NOMO-1 treated with DMSO at 0.1 percent for 48 hours (cell line): Measurements from ENCODE around the gene MT1H.

Experiments
- DNase-seq: peaks from one replicate; lab custom pipeline; 2025; ENCODE audit not compliant: unreplicated experiment; lab: John Stamatoyannopoulos, UW

MT1H gene

DNA sequence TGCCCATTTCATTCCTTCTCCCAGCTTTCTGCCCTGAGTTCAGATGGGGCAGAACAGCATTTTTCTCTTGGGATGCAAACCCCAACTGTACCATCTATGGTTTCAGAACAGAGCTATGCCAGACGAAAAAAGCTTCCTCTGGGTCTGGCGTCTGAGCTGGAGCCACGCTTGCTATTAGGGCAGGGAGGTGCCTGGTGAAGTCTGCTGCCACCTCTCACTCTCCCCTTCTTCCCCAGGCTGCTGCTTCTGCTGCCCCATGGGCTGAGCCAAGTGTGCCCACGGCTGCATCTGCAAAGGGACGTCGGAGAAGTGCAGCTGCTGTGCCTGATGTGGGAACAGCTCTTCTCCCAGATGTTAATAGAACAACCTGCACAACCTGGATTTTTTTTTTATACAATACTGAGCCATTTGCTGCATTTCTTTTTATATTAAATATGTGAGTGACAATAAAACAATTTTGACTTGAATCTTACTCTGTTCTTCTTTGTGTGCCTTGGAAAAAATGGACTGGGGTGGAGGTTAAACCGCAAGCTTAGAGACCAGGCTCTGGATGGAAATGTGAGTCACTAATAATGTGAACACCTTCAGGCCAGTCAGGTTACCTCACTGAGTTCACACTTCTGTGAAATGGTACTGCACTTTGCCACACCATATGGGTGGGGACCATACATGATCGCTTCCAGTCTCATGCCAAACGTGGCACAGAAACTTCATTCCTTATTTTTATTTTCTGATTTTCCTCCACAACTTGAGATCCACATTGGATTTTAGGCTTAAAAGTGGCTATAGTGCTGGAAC lies 32.8 kb upstream of the MT1H start:
- no peak for DNase-seq

DNA sequence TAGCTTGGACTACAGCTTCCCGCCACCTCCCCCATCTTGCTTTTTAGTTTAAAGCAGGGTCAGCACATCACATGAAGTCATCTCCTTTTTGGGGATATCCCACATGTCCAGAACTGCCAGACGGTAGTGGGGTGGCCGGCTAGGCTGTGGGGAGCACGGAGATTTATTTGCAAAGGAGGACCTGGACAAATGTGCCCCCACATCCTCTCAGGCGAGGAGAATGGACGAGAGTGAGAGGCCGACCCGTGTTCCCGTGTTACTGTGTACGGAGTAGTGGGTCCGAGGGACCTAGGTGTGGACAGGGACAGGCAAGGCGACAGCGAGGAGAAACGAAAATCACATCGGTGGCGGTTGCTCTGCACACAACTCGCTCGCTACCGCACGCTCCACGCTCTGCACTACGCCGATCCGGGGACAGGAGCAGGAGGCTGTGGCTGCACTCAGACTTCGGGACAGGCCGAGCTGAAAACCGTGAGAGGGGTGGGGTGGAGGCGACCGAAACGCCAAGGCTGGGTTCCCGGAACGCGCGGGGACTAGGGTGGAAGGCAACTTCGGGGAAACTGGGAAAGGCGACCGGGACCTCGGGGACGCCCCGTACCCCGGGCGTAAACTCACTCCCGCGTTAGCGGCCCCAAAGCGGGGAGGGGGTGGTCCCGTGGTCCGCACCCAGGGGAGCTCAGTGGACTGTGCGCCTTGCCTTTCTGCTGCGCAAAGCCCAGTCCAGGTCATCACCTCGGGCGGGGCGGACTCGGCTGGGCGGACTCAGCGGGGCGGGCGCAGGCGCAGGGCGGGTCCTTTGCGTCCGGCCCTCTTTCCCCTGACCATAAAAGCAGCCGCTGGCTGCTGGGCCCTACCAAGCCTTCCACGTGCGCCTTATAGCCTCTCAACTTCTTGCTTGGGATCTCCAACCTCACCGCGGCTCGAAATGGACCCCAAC lies 31.5 kb upstream of the MT1H start, which contains the start of gene MT1A:
Gene MT1A, plus strand, starts transcription at position 853 of the 937 bp plus-strand sequence. Its CDS starts 73 bp downstream, at position 926.
- DNase-seq, result peak; percentile 17

DNA sequence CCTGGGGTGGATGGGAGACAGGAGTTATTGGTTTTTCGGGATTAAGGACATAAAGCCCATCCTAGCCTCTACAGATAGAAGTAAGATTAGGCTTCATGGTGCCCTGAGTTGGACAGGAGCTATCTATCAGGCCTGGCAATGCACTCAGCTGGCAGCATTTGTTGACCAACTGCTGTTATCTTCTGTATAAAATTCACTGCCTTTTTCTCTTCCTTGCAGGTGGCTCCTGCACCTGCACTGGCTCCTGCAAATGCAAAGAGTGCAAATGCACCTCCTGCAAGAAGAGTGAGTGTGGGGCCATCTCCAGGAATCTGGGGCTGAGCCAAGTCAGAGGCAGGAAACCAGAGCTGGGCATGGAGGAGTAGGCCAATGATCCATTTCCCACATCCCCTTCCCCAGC lies 30.6 kb upstream of the MT1H start:
- no peak for DNase-seq

DNA sequence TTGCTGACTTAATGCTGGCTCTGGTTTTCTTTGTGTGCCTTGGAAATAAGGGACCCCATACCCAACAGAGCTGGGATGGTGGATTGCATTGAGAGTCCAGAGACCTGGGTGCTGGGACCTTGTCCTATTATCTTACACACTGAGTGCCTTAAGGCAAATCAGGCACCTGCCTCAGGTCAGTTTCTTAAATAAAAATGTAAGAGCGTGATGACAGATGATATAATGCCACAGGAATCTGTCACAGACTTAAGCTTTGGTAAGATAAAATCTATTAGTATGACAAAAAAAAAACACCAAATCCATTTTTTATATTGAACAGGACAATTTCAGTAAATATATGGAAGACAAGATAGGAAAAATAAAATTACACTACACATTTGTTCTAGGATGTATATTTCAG lies 29.5 kb upstream of the MT1H start:
- DNase-seq, result no peak

DNA sequence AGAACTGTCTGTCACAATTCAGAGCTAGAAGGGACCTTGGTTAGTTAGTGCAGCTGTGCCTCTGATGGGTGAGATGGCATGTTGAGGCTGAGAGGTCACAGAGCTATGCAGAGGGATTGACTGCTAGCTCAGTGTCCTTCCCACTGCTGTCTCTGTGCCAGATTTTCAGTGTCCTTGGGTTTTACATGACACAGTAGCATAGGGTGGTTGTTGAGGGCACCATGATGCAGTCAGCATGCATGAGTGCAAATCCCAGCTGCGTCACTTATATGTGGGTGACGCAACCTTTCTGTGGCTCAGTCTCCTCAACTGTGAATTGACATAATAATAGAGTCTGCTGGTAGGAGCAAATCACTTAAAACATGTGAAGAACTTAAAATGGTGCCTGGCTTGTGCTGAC lies 28.4 kb upstream of the MT1H start:
- no peak for DNase-seq

DNA sequence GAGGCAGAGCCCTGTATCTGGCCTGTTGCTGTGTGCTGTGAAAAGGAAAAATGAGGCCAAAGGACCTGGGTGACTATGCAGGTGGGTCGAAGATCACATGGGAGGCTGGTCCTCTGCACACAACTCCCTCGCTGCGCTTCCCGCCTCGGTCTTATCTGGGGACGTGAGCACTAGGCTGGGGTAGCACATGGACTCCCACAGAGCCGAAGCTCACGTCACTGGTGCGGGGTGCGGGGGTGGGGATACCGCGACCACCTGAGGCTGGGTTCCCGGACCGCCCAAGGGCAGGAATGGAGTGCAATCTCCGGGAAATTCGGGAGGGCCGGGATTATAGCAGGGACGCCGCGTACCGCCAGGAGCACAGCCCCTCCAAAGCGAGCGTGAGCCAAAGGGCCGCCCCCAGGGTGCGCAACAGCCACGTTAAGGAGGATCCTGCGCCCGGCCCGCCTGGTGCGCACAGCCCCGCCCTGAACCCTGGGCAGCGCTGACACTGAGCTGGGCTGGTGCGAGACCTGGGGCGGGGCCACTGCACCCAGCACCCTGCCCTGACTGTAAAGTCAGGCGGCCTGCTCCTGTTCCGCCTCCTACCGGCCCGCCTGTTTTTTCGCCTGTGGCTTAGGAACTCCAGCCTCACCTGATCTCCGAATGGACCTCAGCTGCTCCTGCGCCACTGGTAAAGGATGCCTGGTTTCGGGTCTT lies 26.4 kb upstream of the MT1H start:
- DNase-seq, result peak; percentile 84

DNA sequence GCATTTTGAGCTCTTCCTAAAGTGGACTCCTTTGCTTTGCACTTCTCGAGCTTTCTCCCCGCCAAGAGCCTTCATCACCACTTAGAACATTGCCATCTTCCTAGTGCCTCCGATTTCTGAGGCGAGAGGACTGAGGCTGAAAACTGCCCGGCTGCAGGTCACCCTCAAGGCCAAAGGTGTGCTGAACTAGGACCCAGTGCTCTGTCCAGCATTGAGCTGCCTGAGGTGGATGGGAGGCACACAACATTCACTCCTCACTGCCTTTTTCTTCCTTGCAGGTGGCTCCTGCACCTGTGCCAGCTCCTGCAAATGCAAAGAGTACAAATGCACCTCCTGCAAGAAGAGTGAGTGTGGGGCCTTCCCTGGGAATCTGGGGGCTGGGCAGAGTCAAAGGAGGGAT lies 25.8 kb upstream of the MT1H start:
- DNase-seq, result no peak

DNA sequence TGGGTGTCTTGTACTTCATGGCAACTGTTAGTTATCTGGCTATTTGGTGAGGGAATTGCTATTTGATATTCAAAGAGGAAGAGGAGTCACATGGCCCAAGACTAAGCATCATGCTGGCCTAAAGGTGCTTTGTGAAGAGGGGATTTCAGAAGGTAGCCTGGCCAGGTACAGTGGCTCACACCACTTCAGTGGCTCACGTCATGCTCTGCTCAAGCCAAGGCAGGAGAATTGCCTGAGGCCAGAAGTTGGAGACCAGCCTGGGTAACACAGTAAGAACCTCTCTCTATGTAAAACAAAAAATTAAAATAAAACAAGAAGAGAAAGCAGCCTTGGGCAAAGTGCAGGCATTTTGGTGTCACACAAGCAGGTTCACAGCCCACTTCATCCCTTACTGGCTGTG lies 24.3 kb upstream of the MT1H start:
- no peak for DNase-seq

DNA sequence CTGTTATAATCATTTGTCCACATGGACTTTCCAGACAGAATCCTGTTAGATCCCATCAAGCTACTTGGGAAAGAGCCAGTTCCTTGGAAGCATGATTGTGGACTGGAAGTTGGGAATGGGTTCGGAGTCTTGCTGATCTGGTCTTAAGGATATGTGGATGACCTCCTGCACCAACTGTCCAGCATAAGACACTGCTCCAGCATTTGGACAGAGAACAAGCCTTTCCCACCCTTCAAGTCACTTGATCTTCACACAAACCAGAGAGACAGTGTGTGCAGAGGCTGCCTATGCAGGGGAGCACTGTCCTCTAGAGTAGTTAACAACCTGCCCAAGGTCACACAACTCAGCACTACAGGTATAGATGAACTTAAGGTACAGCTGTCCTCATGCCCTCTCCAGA lies 23.8 kb upstream of the MT1H start:
- no peak for DNase-seq

DNA sequence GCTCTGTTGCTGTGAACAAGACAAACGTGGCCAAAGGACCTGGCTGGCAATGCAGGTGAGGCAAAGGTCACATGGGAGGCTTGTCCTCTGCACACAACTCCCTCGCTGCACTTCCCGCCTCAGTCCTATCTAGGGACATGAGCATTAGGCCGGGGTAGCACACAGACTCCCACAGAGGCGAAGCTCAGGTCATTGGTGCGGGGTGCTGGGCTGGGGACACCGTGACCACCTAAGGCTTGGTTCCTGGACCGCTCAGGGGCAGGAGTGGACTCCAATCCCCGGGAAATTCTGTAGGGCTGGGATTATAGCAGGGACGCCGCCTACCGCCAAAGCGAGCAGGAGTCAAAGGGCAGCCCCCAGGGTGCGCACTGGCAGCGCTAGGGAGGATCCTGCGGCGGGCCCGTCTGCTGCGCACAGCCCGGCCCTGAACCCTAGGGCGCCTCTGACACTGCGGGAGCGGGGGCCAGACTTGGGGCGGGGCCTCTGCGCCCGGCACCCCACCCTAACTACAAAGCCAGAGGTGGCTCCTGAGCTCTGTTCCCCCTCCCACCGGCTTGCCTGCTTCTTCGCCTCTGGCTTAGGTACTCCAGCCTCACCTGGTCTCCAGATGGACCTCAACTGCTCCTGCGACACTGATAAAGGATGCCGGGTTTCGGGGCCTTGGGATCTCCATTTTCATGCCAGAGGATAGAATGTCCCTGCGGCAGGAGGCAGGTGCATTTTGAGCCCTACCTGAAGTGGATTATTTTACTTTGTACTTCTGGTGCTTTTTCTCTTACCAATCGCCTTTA lies 21.8 kb upstream of the MT1H start:
- DNase-seq, result no peak

DNA sequence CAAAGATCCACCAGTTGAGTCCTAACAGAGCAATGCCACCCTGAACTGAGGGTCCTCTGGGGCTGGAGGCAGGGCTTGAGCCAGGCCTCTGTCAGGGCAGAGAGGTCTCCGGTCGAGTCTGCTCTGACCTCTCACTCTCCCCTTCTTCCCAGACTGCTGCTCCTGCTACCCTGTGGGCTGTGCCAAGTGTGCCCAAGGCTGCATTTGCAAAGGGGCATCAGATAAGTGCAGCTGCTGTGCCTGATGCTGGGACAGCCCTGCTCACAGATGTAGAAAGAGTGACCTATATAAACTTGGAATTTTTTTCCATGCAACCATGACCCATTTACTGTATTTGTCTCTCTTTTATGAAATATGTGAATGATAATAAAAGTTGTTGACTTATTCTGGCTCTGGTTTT lies 20.3 kb upstream of the MT1H start:
- DNase-seq, result no peak

DNA sequence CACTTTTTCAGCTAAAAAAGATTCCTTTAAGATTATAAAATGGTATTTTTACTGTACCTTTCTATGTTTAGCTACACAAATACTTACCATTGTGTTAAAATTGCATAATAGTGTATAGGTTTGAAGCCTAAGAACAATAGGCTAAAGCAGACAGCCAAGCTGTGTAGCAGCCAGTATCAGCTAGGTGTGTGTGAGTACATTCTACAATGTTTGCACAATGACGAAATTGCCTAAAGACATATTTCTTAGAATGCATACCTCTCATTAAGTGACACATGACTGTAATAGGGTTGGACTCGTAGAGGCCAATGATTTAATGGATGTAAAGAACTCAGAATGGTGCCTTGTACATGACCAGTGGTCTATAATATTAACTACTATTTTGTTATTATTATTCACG lies 19.8 kb upstream of the MT1H start:
- DNase-seq, result no peak

DNA sequence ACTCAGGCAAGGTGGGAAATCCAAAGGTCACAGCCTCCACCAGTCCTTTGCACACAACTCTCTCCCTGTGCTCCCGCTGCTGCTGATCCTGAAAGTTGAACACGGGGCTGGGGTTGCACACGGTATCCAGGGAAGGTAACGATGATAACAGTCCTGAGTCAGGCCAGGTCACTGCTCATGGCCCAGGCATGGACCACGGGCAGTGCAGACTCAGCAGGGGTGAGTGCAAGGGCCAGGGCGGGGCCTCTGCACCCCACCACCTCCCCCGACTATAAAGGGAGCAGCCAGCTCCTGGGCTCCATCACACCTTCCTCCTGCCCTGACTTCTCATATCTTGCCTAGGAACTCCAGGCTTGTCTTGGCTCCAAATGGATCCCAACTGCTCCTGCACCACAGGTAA lies 18.0 kb upstream of the MT1H start, which contains the start of gene MT1B:
Gene MT1B, plus strand, starts transcription at position 301 of the 400 bp plus-strand sequence. Its CDS starts 68 bp downstream, at position 369.
- no peak for DNase-seq

DNA sequence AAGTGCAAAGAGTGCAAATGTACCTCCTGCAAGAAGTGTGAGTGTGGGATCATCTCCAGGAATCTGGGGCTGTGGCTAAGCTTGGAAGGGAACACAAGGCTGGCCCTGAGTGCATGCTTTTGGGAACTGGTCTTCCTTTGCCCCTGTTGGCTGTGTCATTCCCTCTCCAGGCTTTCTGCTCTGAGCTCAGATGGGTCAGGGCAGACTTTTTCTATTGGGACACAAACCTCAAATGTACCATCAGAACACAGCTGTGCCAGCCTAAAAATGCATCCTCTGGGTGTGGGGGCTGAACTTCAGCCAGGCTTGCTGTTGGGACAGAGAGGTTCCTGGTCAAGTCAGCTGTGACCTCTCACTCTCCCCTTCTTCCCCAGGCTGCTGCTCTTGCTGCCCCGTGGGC lies 17.0 kb upstream of the MT1H start:
- no peak for DNase-seq

DNA sequence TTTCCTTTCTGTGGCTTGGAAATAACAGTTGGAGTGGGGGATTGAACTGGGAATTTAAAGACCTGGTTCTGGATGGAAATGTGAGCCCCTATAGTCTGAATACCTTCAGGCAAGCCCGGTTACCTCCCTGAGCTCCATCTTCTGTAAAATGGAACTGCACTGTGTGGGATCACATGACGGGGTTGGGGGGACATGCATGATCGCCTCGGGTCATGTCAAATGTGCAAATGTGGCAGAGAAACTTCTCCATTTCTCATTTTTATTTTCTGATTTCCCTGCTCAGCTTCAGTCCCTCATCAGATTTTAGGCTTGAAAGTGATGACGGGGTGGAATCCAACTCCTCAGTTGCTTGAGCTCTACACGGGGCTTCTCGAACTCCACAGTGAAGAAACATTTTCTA lies 16.4 kb upstream of the MT1H start:
- no peak for DNase-seq

DNA sequence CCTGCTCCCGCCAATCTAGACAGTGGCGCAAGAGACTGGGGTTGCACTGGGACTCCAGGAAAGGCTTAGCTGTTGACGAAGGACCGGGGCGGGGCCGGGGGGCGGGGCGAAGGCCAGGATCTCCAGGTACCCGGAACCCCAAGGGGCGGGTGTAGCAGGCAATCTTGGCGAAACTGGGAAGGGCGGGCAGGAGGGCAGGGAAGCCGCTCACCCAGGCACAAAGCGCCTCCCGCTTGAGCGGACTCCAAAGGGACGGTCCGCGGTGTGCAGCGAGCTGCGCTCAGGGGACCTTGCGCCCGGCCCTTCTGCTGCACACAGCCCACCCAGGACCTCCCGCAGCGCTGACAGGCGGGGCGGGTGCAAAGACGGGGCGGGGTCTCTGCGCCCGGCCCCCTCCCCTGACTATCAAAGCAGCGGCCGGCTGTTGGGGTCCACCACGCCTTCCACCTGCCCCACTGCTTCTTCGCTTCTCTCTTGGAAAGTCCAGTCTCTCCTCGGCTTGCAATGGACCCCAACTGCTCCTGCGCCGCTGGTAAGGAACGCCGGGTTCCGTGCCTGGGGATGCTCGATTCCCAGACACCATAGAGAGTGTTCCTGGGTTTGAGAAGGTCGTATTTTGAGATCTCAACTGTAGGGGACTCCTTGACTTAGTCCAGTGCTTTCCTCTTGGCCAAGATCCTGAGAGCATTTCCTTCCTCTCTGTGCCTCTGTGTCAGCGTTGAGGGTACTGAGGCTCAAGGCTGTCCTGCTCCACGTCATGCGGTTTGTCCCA lies 11.9 kb upstream of the MT1H start, which contains the start of gene MT1F:
Gene MT1F, plus strand, starts transcription at position 405 of the 772 bp plus-strand sequence. Its CDS starts 100 bp downstream, at position 505.
- peak; percentile 74 for DNase-seq

DNA sequence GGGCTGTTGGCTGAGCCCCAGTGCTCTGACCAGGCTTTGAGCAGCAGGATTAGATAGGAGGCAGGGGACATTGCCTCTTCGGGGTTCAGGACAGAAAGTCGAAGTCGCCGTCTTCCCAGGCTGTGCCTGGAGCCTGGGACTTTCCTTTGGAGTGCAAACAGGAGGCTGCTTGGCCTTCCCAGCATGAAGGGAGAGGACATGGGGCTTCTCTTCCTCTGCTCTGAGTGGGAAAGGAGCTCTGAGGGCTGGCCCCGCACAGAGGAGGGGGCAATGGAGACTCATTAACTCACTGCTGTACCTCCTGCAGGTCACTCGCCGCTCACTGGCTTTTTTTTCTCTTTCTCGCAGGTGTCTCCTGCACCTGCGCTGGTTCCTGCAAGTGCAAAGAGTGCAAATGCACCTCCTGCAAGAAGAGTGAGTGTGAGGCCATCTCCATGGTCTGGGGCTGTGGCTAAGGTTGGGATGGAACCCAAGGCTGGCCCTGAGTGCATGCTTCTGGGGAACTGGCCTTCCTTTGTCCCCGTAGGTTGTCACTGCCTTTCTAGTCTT lies 11.2 kb upstream of the MT1H start:
- no peak for DNase-seq

DNA sequence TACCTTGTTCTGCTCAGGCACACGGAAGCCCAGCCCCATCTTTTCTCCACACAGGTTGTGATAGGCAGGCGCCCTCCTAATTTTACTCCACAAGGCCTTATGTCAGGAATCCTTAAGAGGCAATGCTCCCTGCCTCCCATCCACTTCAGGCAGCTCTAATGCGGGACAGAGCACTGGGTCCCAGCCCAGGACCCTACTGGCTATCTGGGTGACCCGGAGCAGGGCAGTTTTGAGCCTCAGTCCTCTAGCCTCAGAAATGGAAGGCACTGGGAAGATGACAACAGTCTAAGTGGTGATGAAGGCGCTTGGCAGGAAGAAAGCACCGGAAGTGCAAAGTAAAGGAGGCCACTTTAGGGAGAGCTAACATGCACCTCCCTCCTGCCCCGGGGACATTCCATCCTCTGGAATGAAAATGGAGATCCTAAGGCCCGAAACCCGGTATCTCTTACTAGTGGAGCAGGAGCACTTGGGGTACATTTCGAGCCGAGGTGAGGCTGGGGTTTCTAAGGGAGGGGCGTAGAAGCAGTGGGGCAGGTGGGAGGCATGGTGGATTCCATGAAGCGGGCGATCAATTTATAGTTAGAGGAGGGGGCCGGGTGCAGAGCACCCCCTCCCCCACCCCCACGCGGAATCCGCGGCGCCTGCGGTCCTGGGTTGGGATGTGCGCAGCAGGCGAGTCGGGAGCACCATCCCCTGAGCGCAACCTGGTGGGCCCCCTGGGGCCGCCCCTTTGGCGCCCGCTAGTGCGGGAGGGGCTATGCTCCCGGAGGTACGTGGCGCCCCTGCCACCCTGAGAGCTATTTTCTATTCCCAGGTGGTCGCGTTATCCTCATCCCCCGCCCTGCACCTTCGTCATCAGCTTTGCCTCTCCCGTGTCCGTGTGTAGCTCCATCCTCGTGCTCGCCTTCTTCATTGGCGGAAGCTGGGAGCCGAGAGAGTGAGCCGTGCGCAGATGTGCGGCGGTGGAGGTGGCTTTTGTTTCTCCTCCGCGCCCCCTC lies 7.0 kb upstream of the MT1H start:
- no peak for DNase-seq
